Stimulated activated CD8-positive, alpha-beta memory T cell treated with anti-CD3 and anti-CD28 coated beads, Interleukin-7, amount 100 ng/mL, for 1 hour (primary cell): ENCODE data around the gene FSD2.
"Not testable (repeated sequence)": the region's sequence is repeated elsewhere in the genome, so short reads cannot be mapped to it uniquely, and the experiment has no call there.

ENCODE experiments used
- DNase-seq, 2 donors: peaks; one replicate each; pipeline ENCODE4 v3.0.0-alpha.2; 2020; ENCODE audit warnings: low read depth in 2 of 2

Gene FSD2

GRCh38 chr15:82830427-82831173 lies 24.7 kb upstream of the FSD2 start:
- DNase-seq: no peak

- no peak for DNase-seq
Measured at GRCh38 chr15:82829234-82829633, 23.4 kb upstream of the FSD2 start.

- DNase-seq: no peak
Measured at GRCh38 chr15:82828075-82828474, 22.2 kb upstream of the FSD2 start.

GRCh38 chr15:82823049-82823448 lies 17.2 kb upstream of the FSD2 start:
- no peak for DNase-seq

- DNase-seq: not testable (repeated sequence)
Measured at GRCh38 chr15:82821851-82822250, 16.0 kb upstream of the FSD2 start.

- DNase-seq: not testable (repeated sequence)
Measured at GRCh38 chr15:82821396-82821795, 15.5 kb upstream of the FSD2 start.

GRCh38 chr15:82820128-82820527 lies 14.3 kb upstream of the FSD2 start:
- DNase-seq: no peak

GRCh38 chr15:82812994-82813393 lies 7.1 kb upstream of the FSD2 start:
- no peak for DNase-seq

- no peak for DNase-seq
Measured at GRCh38 chr15:82810890-82811426, 5.1 kb upstream of the FSD2 start.

GRCh38 chr15:82810061-82810889 lies 4.4 kb upstream of the FSD2 start:
- no peak for DNase-seq

GRCh38 chr15:82809308-82810060 lies 3.6 kb upstream of the FSD2 start, which contains the start of gene WHAMM:
WHAMM (plus strand) TSS chr15:82809628; CDS start chr15:82809727, 99 bp downstream.
- peak; percentile 84 to 91 for DNase-seq

- DNase-seq: no peak
Measured at GRCh38 chr15:82808634-82809041, 2.8 kb upstream of the FSD2 start.

- no peak for DNase-seq
Measured at GRCh38 chr15:82807920-82808633, 2.2 kb upstream of the FSD2 start.

- DNase-seq: no peak
Measured at GRCh38 chr15:82804575-82804949, 1.3 kb downstream of the FSD2 start.

GRCh38 chr15:82803793-82804574 lies 1.9 kb downstream of the FSD2 start:
- no peak for DNase-seq

- no peak for DNase-seq
Measured at GRCh38 chr15:82802497-82802896, 3.4 kb downstream of the FSD2 start.

- DNase-seq: no peak
Measured at GRCh38 chr15:82799183-82799841, 6.6 kb downstream of the FSD2 start.

- no peak for DNase-seq
Measured at GRCh38 chr15:82798531-82799166, 7.2 kb downstream of the FSD2 start.

- DNase-seq: no peak
Measured at GRCh38 chr15:82798104-82798503, 7.8 kb downstream of the FSD2 start.
